HG03025 (cell line): ENCODE results near the gene TOP2A.
"Not testable (repeated sequence)": the region's sequence is repeated elsewhere in the genome, so short reads cannot be mapped to it uniquely, and the experiment has no call there.

ENCODE experiments used
- ATAC-seq: cut with Tn5 transposase; IDR thresholded peaks from one replicate; pipeline ENCODE4 v1.9.1; 2021; ENCODE audit warnings: mild to moderate bottlenecking, moderate library complexity; ENCODE audit not compliant: unreplicated experiment, low FRiP score

TOP2A gene

DNA sequence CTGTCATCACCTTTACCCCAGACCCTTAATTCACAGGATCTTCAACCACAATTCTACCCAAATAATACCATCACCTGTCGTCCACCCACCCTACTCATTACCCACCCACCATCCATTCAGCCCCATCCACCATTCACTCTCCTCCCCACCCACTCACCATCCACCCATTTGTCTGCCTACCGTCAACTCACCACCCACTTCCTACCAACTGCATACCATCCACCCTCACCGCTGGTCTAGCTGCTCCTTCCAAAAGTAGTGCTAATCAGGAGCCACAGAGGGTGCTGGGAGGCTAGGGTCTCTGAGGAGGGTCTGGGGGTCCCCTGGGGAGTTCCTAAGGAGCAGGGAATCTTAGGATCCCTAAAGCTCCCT, 13.5 kb upstream of the TOP2A start:
- ATAC-seq, result no peak

GRCh38 chr17:40430272-40431230, 12.9 kb upstream of the TOP2A start:
- no peak for ATAC-seq

DNA sequence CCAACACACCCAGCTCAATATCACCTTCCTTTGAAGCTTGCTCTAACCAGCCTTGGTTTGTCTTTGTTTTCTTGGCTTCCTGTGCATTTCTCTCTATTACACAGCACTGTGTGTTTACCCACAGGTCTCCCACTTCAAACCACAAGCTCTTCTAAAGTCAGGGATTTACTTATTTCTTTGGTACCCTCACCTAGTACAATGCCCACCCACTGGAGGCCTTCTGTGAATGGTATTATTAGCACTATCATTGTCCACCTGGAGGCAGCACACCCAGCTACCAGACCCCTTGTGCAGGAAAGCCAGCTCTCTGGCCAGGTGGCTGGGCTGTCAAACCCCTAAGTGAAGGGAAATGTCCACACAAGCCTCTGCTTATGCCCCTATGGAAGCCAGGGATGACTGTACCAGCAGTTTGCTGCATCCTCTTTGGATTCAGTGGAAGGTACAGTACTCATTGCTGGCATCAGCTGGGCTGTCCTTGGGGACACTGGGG, 9.4 kb upstream of the TOP2A start:
- no peak for ATAC-seq

DNA sequence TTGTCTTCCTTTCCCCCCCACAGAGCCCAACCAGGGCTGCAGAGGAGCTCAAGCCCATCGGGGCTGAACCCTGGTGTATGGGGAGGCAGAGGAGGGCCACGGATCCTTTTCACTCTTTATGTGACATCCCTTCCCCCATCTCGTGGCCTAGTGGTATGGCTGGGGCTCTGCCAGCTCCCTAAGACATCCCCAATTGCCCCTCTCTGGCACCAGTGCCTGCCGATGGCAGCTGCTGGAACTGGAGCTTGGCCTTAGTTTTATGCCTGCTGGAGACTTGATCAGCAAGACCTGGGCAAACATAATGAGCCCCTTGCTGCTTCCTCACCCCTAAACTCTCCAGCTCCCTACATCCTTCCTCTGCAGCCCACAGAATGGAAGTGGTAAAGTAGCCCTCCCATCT, 8.0 kb upstream of the TOP2A start:
- ATAC-seq, result no peak

DNA sequence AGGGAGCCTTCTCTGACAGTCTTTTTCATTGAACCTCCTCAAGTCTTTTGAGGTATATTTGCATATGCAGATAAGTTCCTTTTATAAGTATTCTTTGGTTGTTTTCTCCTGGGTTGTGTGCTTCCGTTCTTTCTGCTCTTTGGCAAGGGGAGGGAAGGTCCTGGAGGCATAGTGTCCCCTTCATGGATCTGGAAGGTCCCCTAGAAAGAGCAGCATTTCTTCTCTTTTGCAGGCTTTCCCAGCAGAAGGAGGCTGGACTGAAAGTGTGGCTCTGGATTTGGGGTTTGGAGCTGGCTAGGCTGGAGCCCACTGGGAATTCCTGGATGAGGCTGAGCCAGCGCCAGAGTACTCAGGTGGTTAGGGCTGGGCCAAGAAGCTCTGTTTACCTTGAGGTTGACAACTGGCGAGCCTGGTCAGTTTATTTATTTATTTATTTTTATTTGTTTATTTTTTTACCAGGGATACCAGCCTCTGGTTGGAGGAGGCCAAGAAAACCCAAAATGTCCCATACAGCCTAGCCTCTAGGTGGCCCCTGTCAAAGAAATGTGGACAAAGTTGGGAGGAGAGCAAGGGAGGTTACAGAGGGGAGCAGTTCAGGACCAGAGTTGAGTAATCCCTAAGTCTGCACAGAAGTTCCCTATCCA, 5.4 kb upstream of the TOP2A start:
- ATAC-seq, result no peak

GRCh38 chr17:40419559-40420331, 2.0 kb upstream of the TOP2A start:
- ATAC-seq, result no peak

DNA sequence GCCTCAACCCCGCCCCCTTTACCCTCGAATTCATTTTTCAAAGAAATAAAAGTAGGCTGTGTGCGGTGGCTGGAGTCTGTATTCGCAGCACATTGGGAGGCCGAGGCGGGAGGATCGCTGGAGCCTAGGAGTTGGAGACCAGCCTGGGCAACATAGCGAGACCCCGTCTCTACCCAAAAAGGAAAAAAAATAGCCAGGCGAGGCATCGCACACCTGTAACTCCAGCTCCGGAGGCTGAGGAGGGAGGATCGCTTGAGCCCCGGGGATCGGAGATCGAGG, 671 bp upstream of the TOP2A start:
- ATAC-seq, result no peak

- peak; percentile 14 for ATAC-seq
Observed at GRCh38 chr17:40417258-40417608, 463 bp downstream of the TOP2A start.

DNA sequence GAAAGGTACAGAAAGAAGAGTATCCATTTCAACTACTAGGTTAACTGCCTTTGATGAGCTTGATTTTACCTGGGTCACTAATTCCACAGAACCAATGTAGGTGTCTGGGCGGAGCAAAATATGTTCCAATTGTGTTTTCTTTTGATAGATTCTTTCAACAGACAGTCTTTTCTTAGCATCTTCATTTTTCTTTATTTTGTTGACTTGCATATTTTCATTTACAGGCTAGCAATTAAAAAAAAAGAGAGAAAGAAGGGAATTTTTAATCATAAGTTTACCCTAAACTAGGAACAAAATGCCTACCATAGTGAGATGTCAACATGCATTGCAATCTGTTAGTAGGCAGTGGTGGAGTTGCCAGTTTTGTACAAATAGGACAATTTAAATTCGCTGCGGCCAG, 1.0 kb downstream of the TOP2A start:
- no peak for ATAC-seq

DNA sequence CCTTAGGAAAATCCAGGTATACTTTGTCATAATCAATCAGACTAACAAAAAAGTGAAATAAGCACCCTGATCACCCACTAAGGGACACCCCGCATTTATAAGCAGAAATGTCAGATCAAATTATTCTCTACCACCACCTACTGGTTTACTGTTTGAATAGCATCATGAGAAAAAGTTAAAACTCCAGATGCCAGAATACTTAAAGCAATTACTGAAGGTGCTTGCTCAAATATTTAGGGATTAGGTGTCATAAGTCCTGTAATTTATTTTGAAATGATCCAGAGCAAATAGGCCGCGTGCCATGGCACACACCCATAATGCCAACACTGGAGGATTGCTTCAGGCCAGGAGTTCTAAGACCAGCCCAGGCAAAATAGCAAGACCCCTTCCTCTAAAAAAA, 2.3 kb downstream of the TOP2A start:
- ATAC-seq, result no peak

GRCh38 chr17:40414312-40414711, 3.4 kb downstream of the TOP2A start:
- not testable (repeated sequence) for ATAC-seq

GRCh38 chr17:40412880-40413279, 4.8 kb downstream of the TOP2A start:
- no peak for ATAC-seq

- ATAC-seq, result no peak
Observed at GRCh38 chr17:40411821-40412220, 5.9 kb downstream of the TOP2A start.

- ATAC-seq, result no peak
Observed at GRCh38 chr17:40410082-40410481, 7.6 kb downstream of the TOP2A start.

DNA sequence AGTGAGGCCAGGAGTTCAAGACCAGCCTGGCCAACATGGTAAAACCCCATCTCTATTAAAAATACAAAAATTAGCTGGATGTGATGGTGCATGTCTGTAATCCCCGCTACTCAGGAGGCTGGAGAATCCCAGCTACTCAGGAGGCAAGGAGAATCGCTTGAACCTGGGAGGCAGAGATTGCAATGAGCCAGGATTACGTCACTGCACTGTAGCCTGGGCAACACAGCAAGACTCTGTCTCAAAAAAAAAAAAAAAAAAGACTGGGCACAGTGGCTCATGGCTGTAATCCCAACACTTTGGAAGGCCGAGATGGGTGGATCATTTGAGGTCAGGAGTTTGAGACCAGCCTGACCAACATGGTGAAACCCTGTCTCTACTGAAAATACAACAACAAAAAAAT, 8.2 kb downstream of the TOP2A start:
- ATAC-seq, result not testable (repeated sequence)

DNA sequence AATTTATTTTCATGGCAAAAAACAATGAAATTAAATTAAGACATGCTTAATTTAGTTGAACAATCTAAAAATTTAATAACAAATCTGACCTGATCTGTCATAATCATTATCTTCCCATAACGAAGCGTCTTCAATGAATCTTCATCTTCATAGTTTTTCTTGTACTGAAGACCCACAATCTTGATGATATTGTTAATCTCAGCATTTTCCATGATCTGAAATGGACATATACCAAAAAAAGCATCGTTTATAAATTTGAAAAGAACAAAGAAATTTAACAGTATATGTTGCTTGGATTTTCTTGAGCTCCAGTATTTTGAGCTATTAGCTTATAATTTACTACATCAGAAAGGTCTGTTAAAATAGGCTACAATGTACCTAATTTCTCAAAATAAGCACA, 10.2 kb downstream of the TOP2A start:
- no peak for ATAC-seq

DNA sequence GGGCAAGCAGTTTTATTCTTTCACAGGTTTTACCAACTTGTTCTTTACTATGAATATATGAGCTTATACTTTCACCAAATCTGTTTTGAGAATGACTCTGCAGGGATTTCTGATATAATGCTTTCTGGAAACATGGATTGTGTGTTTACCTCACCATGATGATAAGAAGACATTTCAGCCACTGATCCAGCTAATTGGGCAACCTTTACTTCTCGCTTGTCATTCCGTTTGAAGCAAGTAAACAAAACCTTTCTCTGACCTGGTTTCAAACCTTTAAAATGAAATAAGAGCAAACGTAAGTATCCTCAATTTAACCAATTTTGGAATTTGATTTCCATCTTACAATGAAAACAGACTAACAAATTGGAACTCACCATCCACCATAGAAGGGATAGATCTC, 13.7 kb downstream of the TOP2A start:
- no peak for ATAC-seq

DNA sequence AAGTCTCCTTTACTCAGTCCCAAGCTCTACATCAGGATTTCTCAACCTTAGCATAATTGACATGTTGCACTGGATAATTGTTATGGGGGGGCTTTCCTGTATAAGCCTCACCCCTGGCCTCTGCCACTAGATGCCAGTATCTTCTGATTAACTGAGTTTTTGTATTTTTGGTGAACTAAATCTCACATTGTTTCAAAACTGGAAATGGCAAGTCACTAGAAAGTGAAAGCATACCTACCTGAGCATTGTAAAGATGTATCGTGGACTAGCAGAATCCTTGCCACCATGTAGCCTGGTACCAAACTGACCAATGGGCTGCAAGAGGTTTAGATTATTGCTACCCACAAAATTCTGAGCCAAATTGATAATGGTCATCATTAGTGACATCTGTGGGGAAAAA, 15.0 kb downstream of the TOP2A start:
- no peak for ATAC-seq

DNA sequence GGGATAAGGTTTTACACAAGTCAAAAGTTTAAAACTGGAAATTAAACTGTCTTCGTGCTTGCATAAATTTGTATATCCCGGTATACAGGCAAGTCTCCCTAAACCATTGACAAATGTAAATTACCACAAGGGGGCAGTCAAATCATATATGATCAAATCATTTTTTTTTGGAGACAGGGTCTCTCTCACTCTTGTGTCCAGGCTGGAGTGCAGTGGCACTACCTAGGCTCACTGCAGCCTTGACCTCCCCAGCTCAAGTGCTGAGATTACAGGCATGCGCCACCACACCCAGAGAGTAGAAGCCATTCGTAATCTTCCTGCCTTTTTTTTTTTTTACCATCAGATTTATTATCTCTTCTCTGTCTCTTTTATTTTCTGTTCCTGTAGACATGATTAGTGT, 18.5 kb downstream of the TOP2A start:
- no peak for ATAC-seq

GRCh38 chr17:40386555-40386954, 31.1 kb downstream of the TOP2A start:
- not testable (repeated sequence) for ATAC-seq

GRCh38 chr17:40382251-40382650, 35.4 kb downstream of the TOP2A start:
- ATAC-seq, result no peak
